Fibroblast of villous mesenchyme (primary cell): ENCODE results near the gene CYP26A1. TPM values are rescaled to one million over a fixed set of nuclear protein-coding genes. Genes with fewer than 3 reads are reported as not detected.

ENCODE experiments used
- DNase-seq: peaks from one replicate; pipeline ENCODE4 v3.0.0-alpha.2; 2010; ENCODE audit warnings: low read depth
- H3K4me3 ChIP-seq: 2 replicates; pipeline ENCODE4 v1.5.1; 2011; ENCODE audit warnings: low read depth, mild to moderate bottlenecking, low read length
- CTCF ChIP-seq: IDR thresholded peaks from 2 replicates; pipeline ENCODE4 v1.5.1; 2012; ENCODE audit warnings: low read depth, mild to moderate bottlenecking, low read length; ENCODE audit not compliant: insufficient read depth
- total RNA-seq: library from RNA; depleted of rRNA; stranded (reverse); fragments of >200 nt; gene quantifications from 2 replicates; pipeline ENCODE4 v1.2.3, GENCODE V29; 2012

CYP26A1 gene
- total RNA-seq, 1 donor, result not detected

GRCh38 chr10:93113042-93113441, 39.3 kb downstream of the CYP26A1 start:
- no peak for TF ChIP-seq CTCF
- no peak overlapping the region for H3K4me3 ChIP-seq
- DNase-seq, result no peak

- peak; percentile 55 for DNase-seq
- H3K4me3 ChIP-seq, result no peak overlapping the region
- TF ChIP-seq CTCF, result peak; percentile 61
These were observed 42.1 kb downstream of the CYP26A1 start for GRCh38 chr10:93115661-93116383.

GRCh38 chr10:93121311-93121710, 47.6 kb downstream of the CYP26A1 start:
- no peak for DNase-seq
- TF ChIP-seq CTCF, result no peak
- no peak overlapping the region for H3K4me3 ChIP-seq

- DNase-seq, result no peak
- H3K4me3 ChIP-seq, result no peak overlapping the region
- no peak for TF ChIP-seq CTCF
These were observed 50.1 kb downstream of the CYP26A1 start for GRCh38 chr10:93123766-93124165.

- TF ChIP-seq CTCF, result no peak
- no peak for DNase-seq
- H3K4me3 ChIP-seq, result no peak overlapping the region
These were observed 51.1 kb downstream of the CYP26A1 start for GRCh38 chr10:93124580-93125318.

GRCh38 chr10:93125966-93126365, 52.3 kb downstream of the CYP26A1 start:
- TF ChIP-seq CTCF, result no peak
- H3K4me3 ChIP-seq, result no peak overlapping the region
- DNase-seq, result no peak
